IMR-90 (cell line): ENCODE measurements around the gene CRYBA1. TPM values are rescaled to one million over a fixed set of nuclear protein-coding genes. Genes with fewer than 3 reads are reported as not detected.

Experiments used
- ATAC-seq: fragments of 200-7000 bp; cut with Tn5 transposase; 2 replicates; pipeline ENCODE4 v1.9.1; 2020; ENCODE audit warnings: low read depth, mild to moderate bottlenecking, moderate library complexity
- BruUV-seq: library from RNA; stranded (reverse); fragments of 400-500 nt; replicated peaks from 2 replicates; lab custom pipeline; 2021; lab: Mats Ljungman, UMichigan
- CTCF ChIA-PET: fragments of 300-600 bp; formaldehyde crosslinking; extraction: SDS; loops from one replicate; lab custom pipeline; 2021; ENCODE audit warnings: antibody characterized with exemption; lab: Yijun Ruan, JAX
- POLR2A ChIA-PET: fragments of 300-600 bp; sonication (Branson Sonifier 250); formaldehyde crosslinking; loops from one replicate; lab custom pipeline; 2022; ENCODE audit warnings: antibody characterized with exemption; ENCODE audit not compliant: unreplicated experiment; lab: Charles Lee
- DNase-seq: peaks from one replicate; pipeline ENCODE4 v3.0.0; 2013
- H2AFZ ChIP-seq: replicated peaks from 2 replicates; pipeline ENCODE3; 2013; ENCODE audit warnings: low read length, mild to moderate bottlenecking; ENCODE audit not compliant: poor library complexity
- H2AK5ac ChIP-seq: 2 replicates; pipeline ENCODE4 v1.6.1; 2013; ENCODE audit warnings: low read depth, low read length, inconsistent platforms
- H2AK9ac ChIP-seq: replicated peaks from 2 replicates; pipeline ENCODE3; 2013; ENCODE audit warnings: mild to moderate bottlenecking, low read depth, low read length, moderate library complexity; ENCODE audit not compliant: poor library complexity
- H2BK120ac ChIP-seq: 2 replicates; pipeline ENCODE4 v1.6.1; 2013; ENCODE audit warnings: low read depth, low read length, inconsistent platforms
- H2BK15ac ChIP-seq: 3 replicates; pipeline ENCODE4 v1.6.1; 2013; ENCODE audit warnings: low read depth, low read length, inconsistent platforms
- H2BK20ac ChIP-seq: 2 replicates; pipeline ENCODE4 v1.6.1; 2013; ENCODE audit warnings: low read depth, mild to moderate bottlenecking, inconsistent platforms, low read length, moderate library complexity
- H2BK5ac ChIP-seq: 2 replicates; pipeline ENCODE4 v1.6.1; 2013; ENCODE audit warnings: mild to moderate bottlenecking, low read depth, low read length, inconsistent platforms; ENCODE audit not compliant: poor library complexity, severe bottlenecking
- H3K14ac ChIP-seq: replicated peaks from 2 replicates; pipeline ENCODE4 v1.6.1; 2013; ENCODE audit warnings: low read depth, low read length, inconsistent platforms
- H3K18ac ChIP-seq: 2 replicates; pipeline ENCODE4 v1.6.1; 2013; ENCODE audit warnings: low read depth, low read length, control low read depth
- H3K23ac ChIP-seq: 2 replicates; pipeline ENCODE4 v1.6.1; 2013; ENCODE audit warnings: low read depth, low read length, inconsistent platforms
- H3K27ac ChIP-seq: 2 replicates; pipeline ENCODE4 v1.5.1; 2013; ENCODE audit warnings: mild to moderate bottlenecking, control low read depth, low read length; ENCODE audit not compliant: insufficient read depth
- H3K27me3 ChIP-seq: 2 replicates; pipeline ENCODE4 v1.6.1; 2013; ENCODE audit warnings: low read length; ENCODE audit not compliant: control insufficient read depth, insufficient read depth
- H3K36me3 ChIP-seq: 2 replicates; pipeline ENCODE4 v1.6.1; 2013; ENCODE audit warnings: low read length, mixed read lengths; ENCODE audit not compliant: control insufficient read depth, insufficient read depth
- H3K4ac ChIP-seq: 2 replicates; pipeline ENCODE4 v1.6.1; 2013; ENCODE audit warnings: low read depth, low read length, inconsistent platforms
- H3K4me1 ChIP-seq: 2 replicates; pipeline ENCODE4 v1.6.1; 2013; ENCODE audit warnings: low read length, mixed read lengths; ENCODE audit not compliant: control insufficient read depth, insufficient read depth
- H3K4me2 ChIP-seq: 2 replicates; pipeline ENCODE4 v1.6.1; 2013; ENCODE audit warnings: low read depth, mild to moderate bottlenecking, control low read depth, low read length, moderate library complexity
- H3K4me3 ChIP-seq: 2 replicates; pipeline ENCODE4 v1.5.1; 2013; ENCODE audit warnings: low read depth, mild to moderate bottlenecking, control low read depth, low read length, moderate library complexity; ENCODE audit not compliant: insufficient read depth
- H3K56ac ChIP-seq: 2 replicates; pipeline ENCODE4 v1.6.1; 2013; ENCODE audit warnings: low read length, inconsistent platforms; ENCODE audit not compliant: insufficient read depth; ENCODE audit errors: extremely low read depth
- H3K79me1 ChIP-seq, 2 experiments: 2 replicates each; pipeline ENCODE4 v1.6.1; 2013; ENCODE audit warnings: low read length in 2 of 2, inconsistent platforms in 1 of 2, low read depth in 1 of 2
- H3K9ac ChIP-seq: 2 replicates; pipeline ENCODE4 v1.6.1; 2013; ENCODE audit warnings: low read depth, low read length, control low read depth
- H3K9me1 ChIP-seq: 2 replicates; pipeline ENCODE4 v1.6.1; 2013; ENCODE audit warnings: low read length, inconsistent platforms; ENCODE audit not compliant: insufficient read depth
- H3K9me3 ChIP-seq: 2 replicates; pipeline ENCODE4 v1.6.1; 2013; ENCODE audit warnings: low read length; ENCODE audit not compliant: control insufficient read depth, insufficient read depth
- H4K20me1 ChIP-seq: 2 replicates; pipeline ENCODE4 v1.6.1; 2013; ENCODE audit warnings: low read length, inconsistent platforms; ENCODE audit not compliant: insufficient read depth
- H4K5ac ChIP-seq: 2 replicates; pipeline ENCODE4 v1.6.1; 2013; ENCODE audit warnings: mild to moderate bottlenecking, low read depth, low read length, control low read depth
- H4K8ac ChIP-seq, 2 experiments: 2 replicates each; pipeline ENCODE4 v1.6.1; 2013; ENCODE audit warnings: low read depth in 2 of 2, low read length in 2 of 2, control low read depth in 1 of 2, inconsistent platforms in 1 of 2
- H4K91ac ChIP-seq: 2 replicates; pipeline ENCODE4 v1.6.1; 2013; ENCODE audit warnings: low read depth, low read length, inconsistent platforms; ENCODE audit not compliant: insufficient read depth
- MAFK ChIP-seq: IDR thresholded peaks from 2 replicates; pipeline ENCODE4 v1.6.1; 2012; ENCODE audit warnings: low read depth, low read length, improper control_type of control experiment
- POLR2A ChIP-seq: IDR thresholded peaks from 2 replicates; pipeline ENCODE4 v1.6.1; 2012; ENCODE audit warnings: mild to moderate bottlenecking, low read depth, low read length
- WGBS, 2 experiments: methylation state at CpG; one replicate each; pipeline versions ENCODE4 v1.1.5 to v1.1.7; 2013; ENCODE audit warnings: missing lambda C conversion rate in 2 of 2; ENCODE audit not compliant: insufficient read length in 1 of 2; ENCODE audit errors: extremely low coverage in 2 of 2; 5-methylcytosine and 5-hydroxymethylcytosine counted together
- dilution Hi-C: fragments of 300-500 bp; cut with HindIII; formaldehyde crosslinking; loops from one replicate; pipeline ENCODE4 v1.14.3; 2018; ENCODE audit warnings: low sequenced_read_pairs; ENCODE audit not compliant: unreplicated experiment
- in situ Hi-C: fragments of 300-500 bp; cut with MboI; formaldehyde crosslinking; loops from 3 replicates; pipeline ENCODE4 v1.14.3; 2019; ENCODE audit warnings: low sequenced_read_pairs, inconsistent platforms, mixed read lengths
- intact Hi-C: fragments of 100-400 bp; cut with micrococcal nuclease; formaldehyde crosslinking; loops from 2 replicates; pipeline ENCODE4 v1.10.0; 2022
- polyA plus RNA-seq, 3 experiments: library from polyadenylated mRNA; depleted of rRNA; stranded (reverse); fragments of >200 nt; gene quantifications; 2 replicates each; pipeline ENCODE4 v1.2.3, GENCODE V29; 2012; ENCODE audit warnings: low replicate concordance in 1 of 3
- total RNA-seq: library from RNA; depleted of rRNA; stranded (reverse); fragments of >200 nt; gene quantifications from 2 replicates; pipeline ENCODE4 v1.2.3, GENCODE V29; 2012

Gene CRYBA1
- total and polyA plus RNA-seq, 2 of the 4 experiments (the other 2 are of a cell fraction), result not detected

GRCh38 chr17:29235904-29236303, 10.8 kb upstream of the CRYBA1 start:
- no peak overlapping the region for H4K8ac ChIP-seq
- in situ Hi-C loops (no loop called here), intact Hi-C loops (no loop called here), dilution Hi-C loops (no loop called here)
- ChIA-PET POLR2A (no interaction called here), CTCF (interaction anchor here (0.6 to 1.1 kb wide), 2 partner anchors 8 to 17 kb away, joined by 3 read pairs; no protein-coding TSS in a partner anchor)
- no peak overlapping the region for H2BK120ac ChIP-seq
- H3K27me3 ChIP-seq, result no peaks in the 10 kb centered on the region
- DNase-seq, result no peak
- no peak overlapping the region for H3K4me3 ChIP-seq
- H3K79me1 ChIP-seq, result peaks cover 3 to 13% of the 10 kb centered on the region in 2 experiments; a peak in 3 of 4 replicates
- peaks cover 2% of the 10 kb centered on the region; the same call in 1 of the 2 replicates for H3K9me3 ChIP-seq
- no peak overlapping the region for H2BK5ac ChIP-seq
- H4K20me1 ChIP-seq, result no peaks in the 10 kb centered on the region
- no TSS peak for BruUV-seq
- no CpG with 5 or more reads among the region's 3 CpGs for WGBS, 2 experiments
- H4K91ac ChIP-seq, result no peak overlapping the region
- no peak overlapping the region for H3K23ac ChIP-seq
- H3K4me2 ChIP-seq, result no peak overlapping the region
- H3K4ac ChIP-seq, result no peak overlapping the region
- H3K4me1 ChIP-seq, result peaks cover 17% of the 10 kb centered on the region
- no peak overlapping the region for H3K9ac ChIP-seq
- no peak overlapping the region for H2BK15ac ChIP-seq
- TF ChIP-seq MAFK, result peak; percentile 64
- TF ChIP-seq POLR2A, result no peak
- H2AFZ ChIP-seq, result no peak overlapping the region
- no peak overlapping the region for H3K14ac ChIP-seq
- no peak overlapping the region for H2AK9ac ChIP-seq
- no peak overlapping the region for H3K27ac ChIP-seq
- no peak overlapping the region for H3K56ac ChIP-seq
- peaks cover 16% of the 10 kb centered on the region for H3K9me1 ChIP-seq
- H2AK5ac ChIP-seq, result no peak overlapping the region
- no peak for ATAC-seq
- no peaks in the 10 kb centered on the region for H3K36me3 ChIP-seq
- H4K5ac ChIP-seq, result no peak overlapping the region
- no peak overlapping the region for H2BK20ac ChIP-seq
- no peak overlapping the region for H3K18ac ChIP-seq
